H1 (cell line): ENCODE data around the gene BBIP1. TPM values are rescaled to one million over a fixed set of nuclear protein-coding genes. Genes with fewer than 3 reads are reported as not detected.

Experiments used
- BRCA1 ChIP-seq: IDR thresholded peaks from 2 replicates; pipeline ENCODE4 v1.6.1; 2012; ENCODE audit warnings: low read depth, low read length, improper control_type of control experiment
- CHD2 ChIP-seq: IDR thresholded peaks from 2 replicates; pipeline ENCODE4 v1.6.1; 2012; ENCODE audit warnings: low read length, improper control_type of control experiment
- polyA plus RNA-seq, 7 experiments: library from polyadenylated mRNA; depleted of rRNA in 3 of 7; stranded (reverse) in 5 of 7; unstranded in 2 of 7; fragments of >200 nt in 5 of 7; fragments of 200-250 nt in 2 of 7; gene quantifications; 1 replicate in 5 of 7; 2 replicates in 1 of 7; 4 replicates in 1 of 7; pipeline versions ENCODE4 v1.2.1 to v1.2.3, GENCODE V29; 2011 to 2013; ENCODE audit warnings: missing spikeins in 2 of 7, mixed read lengths in 2 of 7
- total RNA-seq: library from RNA; stranded (reverse); fragmentation: NEBNext Ultra II Directional; extraction: Animal tissue kit (Norgen Biotek cat#: 25700); gene quantifications from 2 replicates; pipeline ENCODE4 v1.2.1, GENCODE V29; 2021

BBIP1 gene
- total and polyA plus RNA-seq, 2 of the 8 experiments (the other 6 are each of a cell fraction or from before 2014, with no cell fraction given), result 8.8 to 19.6 TPM

DNA sequence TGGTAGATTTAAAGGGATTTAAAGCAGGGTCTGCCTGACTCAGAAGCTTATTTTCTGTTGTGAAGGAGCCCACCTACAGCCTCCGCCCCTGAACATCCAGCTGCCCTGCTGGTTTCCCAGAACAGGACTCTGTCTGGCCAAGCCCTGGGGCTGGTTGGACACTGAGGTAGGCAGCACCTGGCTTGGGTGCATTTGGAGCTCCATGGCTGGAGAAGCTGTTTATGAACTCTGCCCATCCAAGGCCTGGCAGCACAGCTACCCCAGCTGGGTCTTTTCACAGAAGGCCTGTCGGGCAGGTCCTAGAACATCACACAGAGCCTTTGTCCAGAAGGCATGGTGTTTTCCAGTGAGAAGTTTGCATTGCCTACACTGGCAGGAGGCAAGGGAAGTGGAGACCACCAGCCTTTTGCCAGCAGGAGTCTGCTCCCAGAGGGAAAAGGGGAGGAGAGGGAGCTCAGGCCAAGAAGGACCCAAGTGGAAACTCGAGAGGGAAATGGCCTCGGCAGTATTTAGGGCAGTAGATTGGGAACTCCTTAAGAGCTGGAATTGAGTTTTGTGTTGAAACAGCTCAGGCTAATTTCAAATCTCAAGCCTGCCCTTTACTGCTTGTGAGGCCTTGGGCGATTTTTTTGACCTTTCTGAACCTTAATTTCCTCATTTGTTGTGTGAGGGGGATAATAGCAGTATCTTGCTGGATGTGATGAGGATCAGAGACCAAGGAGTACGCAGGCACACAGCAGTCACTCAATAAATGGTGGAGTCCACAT is 59.6 kb downstream of the BBIP1 start (continued):
- TF ChIP-seq CHD2 (no peak), BRCA1 (no peak)
